Measurements from ENCODE around the gene PCP4.

PCP4 gene

DNA sequence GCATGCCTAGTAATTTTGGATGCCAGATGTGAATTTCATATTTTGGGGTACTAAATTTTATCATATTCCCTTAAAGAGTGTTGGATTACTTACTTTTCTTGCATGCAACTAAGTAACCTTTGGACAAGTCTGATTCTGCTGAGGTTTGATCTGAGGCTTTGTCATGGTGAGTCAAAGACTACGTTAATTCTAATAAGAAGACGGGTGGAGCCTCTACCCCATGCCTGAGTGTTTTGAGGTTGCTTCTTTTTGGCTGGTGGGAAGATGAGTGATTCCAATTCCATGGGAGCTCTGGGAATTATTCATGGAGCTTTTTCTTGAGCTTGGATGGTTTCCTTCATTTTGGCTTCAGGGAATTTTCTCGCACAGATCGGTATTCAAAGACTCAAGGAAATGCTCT is 11.6 kb upstream of the PCP4 start:
- Histone ChIP-seq H3K9me3 (ENCODE audit: severe bottlenecking) (no peaks in the 10 kb centered on the region), H3K36me3 (ENCODE audit: low read depth) (no peaks in the 10 kb centered on the region), H3K4me3 (ENCODE audit: severe bottlenecking) (no peak overlapping the region), H3K27me3 (ENCODE audit: insufficient read depth, poor library complexity, severe bottlenecking) (no peaks in the 10 kb centered on the region), H3K4me1 (ENCODE audit: insufficient read depth, poor library complexity, severe bottlenecking) (no peaks in the 10 kb centered on the region), H3K27ac (ENCODE audit: poor library complexity, severe bottlenecking) (no peak overlapping the region)
- ATAC-seq (ENCODE audit: low read depth) = 0 out of 3 replicates have a peak, but pooled peaks have one; percentile 12
- no peak for TF ChIP-seq CTCF (IDR thresholded peaks at IDR 0.05; ENCODE audit: poor library complexity, severe bottlenecking)
- DNase-seq (ENCODE audit: low spot score) = no peak

- H3K4me1 ChIP-seq (ENCODE audit: insufficient read depth, poor library complexity, severe bottlenecking) = no peaks in the 10 kb centered on the region
- TF ChIP-seq CTCF (IDR thresholded peaks at IDR 0.05; ENCODE audit: poor library complexity, severe bottlenecking) = no peak
- H3K27me3 ChIP-seq (ENCODE audit: insufficient read depth, poor library complexity, severe bottlenecking) = peaks cover 7% of the 10 kb centered on the region
- H3K27ac ChIP-seq (ENCODE audit: poor library complexity, severe bottlenecking) = no peak overlapping the region
- no peaks in the 10 kb centered on the region for H3K9me3 ChIP-seq (ENCODE audit: severe bottlenecking)
- ATAC-seq (ENCODE audit: low read depth) (no peak), DNase-seq (ENCODE audit: low spot score) (no peak)
- no peak overlapping the region for H3K4me3 ChIP-seq (ENCODE audit: severe bottlenecking)
- H3K36me3 ChIP-seq (ENCODE audit: low read depth) = no peaks in the 10 kb centered on the region
These were observed 6.6 kb upstream of the PCP4 start for GRCh38 chr21:39860600-39860999.

DNA sequence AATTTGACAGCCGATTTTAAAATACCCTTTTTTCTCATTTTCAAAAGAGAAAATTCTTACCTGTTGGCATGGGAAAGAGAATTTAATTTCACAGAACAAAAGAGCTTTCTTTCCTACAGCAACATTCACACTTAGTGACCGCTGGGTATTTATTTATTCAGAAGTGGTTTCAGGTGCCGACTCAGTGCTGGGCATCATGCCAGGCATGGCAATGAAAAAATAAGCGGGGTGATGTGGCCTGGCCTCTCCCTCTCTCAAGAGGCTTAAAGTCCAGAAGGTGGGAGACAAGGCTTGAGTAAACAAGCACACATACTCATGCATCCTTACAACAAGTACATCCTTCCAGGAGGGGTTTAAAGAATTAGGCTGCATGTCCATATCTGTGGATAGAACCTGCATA is 4.1 kb upstream of the PCP4 start:
- Histone ChIP-seq H3K27me3 (ENCODE audit: insufficient read depth, poor library complexity, severe bottlenecking) (peaks cover 16% of the 10 kb centered on the region), H3K4me1 (ENCODE audit: insufficient read depth, poor library complexity, severe bottlenecking) (no peaks in the 10 kb centered on the region), H3K27ac (ENCODE audit: poor library complexity, severe bottlenecking) (no peak overlapping the region), H3K9me3 (ENCODE audit: severe bottlenecking) (no peaks in the 10 kb centered on the region), H3K36me3 (ENCODE audit: low read depth) (no peaks in the 10 kb centered on the region), H3K4me3 (ENCODE audit: severe bottlenecking) (no peak overlapping the region)
- no peak for DNase-seq (ENCODE audit: low spot score)
- peak; percentile 59 for ATAC-seq (ENCODE audit: low read depth)
- TF ChIP-seq CTCF (IDR thresholded peaks at IDR 0.05; ENCODE audit: poor library complexity, severe bottlenecking) = no peak

DNA sequence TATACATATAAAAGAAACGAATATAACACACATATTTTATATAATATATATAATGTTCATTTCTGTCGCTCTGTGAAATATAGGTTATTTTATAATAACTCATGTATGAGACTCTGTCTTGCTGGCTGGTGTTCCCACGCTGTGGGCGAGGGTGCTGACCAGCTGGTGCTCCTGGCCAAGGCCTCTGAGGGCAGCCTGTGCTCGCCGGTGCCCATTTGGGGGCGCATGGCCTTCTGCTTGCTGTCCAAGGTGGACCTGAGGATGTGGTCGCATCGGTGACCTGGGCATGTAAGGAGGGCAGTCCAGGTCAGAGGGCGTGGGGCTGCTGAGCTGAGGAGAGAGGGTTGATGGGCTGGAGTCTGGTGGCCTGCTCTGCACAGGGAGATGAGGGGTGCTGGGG is 1.1 kb upstream of the PCP4 start:
- no peak for TF ChIP-seq CTCF (IDR thresholded peaks at IDR 0.05; ENCODE audit: poor library complexity, severe bottlenecking)
- no peak for ATAC-seq (ENCODE audit: low read depth)

GRCh38 chr21:39869141-39869818 is 2.0 kb downstream of the PCP4 start:
- H3K4me3 ChIP-seq (ENCODE audit: severe bottlenecking) = no peak overlapping the region
- DNase-seq (ENCODE audit: low spot score) = no peak
- no peaks in the 10 kb centered on the region for H3K9me3 ChIP-seq (ENCODE audit: severe bottlenecking)
- H3K27ac ChIP-seq (ENCODE audit: poor library complexity, severe bottlenecking) = no peak overlapping the region
- no peak for ATAC-seq (ENCODE audit: low read depth)
- TF ChIP-seq CTCF (IDR thresholded peaks at IDR 0.05; ENCODE audit: poor library complexity, severe bottlenecking) = no peak
- peaks cover 21% of the 10 kb centered on the region for H3K27me3 ChIP-seq (ENCODE audit: insufficient read depth, poor library complexity, severe bottlenecking)
- no peaks in the 10 kb centered on the region for H3K36me3 ChIP-seq (ENCODE audit: low read depth)
- H3K4me1 ChIP-seq (ENCODE audit: insufficient read depth, poor library complexity, severe bottlenecking) = no peaks in the 10 kb centered on the region

More for the DNA sequence above, 1.1 kb upstream of the PCP4 start:
- Histone ChIP-seq H3K27ac (ENCODE audit: poor library complexity, severe bottlenecking) (no peak overlapping the region), H3K4me3 (ENCODE audit: severe bottlenecking) (no peak overlapping the region), H3K4me1 (ENCODE audit: insufficient read depth, poor library complexity, severe bottlenecking) (no peaks in the 10 kb centered on the region), H3K9me3 (ENCODE audit: severe bottlenecking) (no peaks in the 10 kb centered on the region), H3K27me3 (ENCODE audit: insufficient read depth, poor library complexity, severe bottlenecking) (peaks cover 21% of the 10 kb centered on the region), H3K36me3 (ENCODE audit: low read depth) (no peaks in the 10 kb centered on the region)
- DNase-seq (ENCODE audit: low spot score) = no peak

Data from RWPE2 (cell line).